K562 (cell line): Measurements from ENCODE around the gene PRRT1. TPM values are rescaled to one million over a fixed set of nuclear protein-coding genes. Genes with fewer than 3 reads are reported as not detected.
A peak's percentile ranks its signal among the peaks of the same experiment; 100 is the strongest.

Experiments used
- ATAC-seq: fragments of 200-7000 bp; cut with Tn5 transposase; 3 replicates; pipeline ENCODE4 v1.9.1; 2020; ENCODE audit warnings: moderate library complexity
- BruUV-seq: library from RNA; stranded (reverse); fragments of 400-500 nt; replicated peaks from 2 replicates; lab custom pipeline; 2021; lab: Mats Ljungman, UMichigan
- CTCF ChIA-PET: fragments of 300-600 bp; formaldehyde crosslinking; extraction: SDS; loops from one replicate; lab custom pipeline; 2021; ENCODE audit warnings: low intra/inter-chr PET ratio; lab: Yijun Ruan, JAX
- POLR2A ChIA-PET: fragments of 300-600, 350-650 bp; sonication (Branson Sonifier 250); formaldehyde crosslinking; extraction: SDS; loops from one replicate; lab custom pipeline; 2021; ENCODE audit warnings: antibody characterized with exemption, inconsistent platforms; lab: Yijun Ruan, JAX
- DNase-seq, 4 experiments: peaks; one replicate each; pipeline versions ENCODE4 v3.0.0 to v3.0.0-alpha.2; 2011 to 2018; ENCODE audit warnings: low spot score in 3 of 4, mixed read lengths in 3 of 4; ENCODE audit errors: extremely low read depth in 1 of 4
- FAIRE-seq: peaks from 2 replicates; lab custom pipeline; 2011; peaks lifted over from hg19 to GRCh38; lab: Jason Lieb, UNC
- H2AFZ ChIP-seq: 2 replicates; pipeline ENCODE4 v1.6.0; 2011; ENCODE audit warnings: low read depth, low read length, control low read depth, inconsistent platforms
- H3K27ac ChIP-seq: fragments of 200-600 bp; 3 replicates; pipeline ENCODE4 v1.8.0; 2011; ENCODE audit warnings: low read depth, mild to moderate bottlenecking, control low read depth, inconsistent platforms, low read length, moderate library complexity, mixed read lengths; ENCODE audit errors: extremely low read depth
- H3K27me3 ChIP-seq, 2 experiments: fragments of 300-600 bp in 1 of 2; 2 replicates in 1 of 2; 3 replicates in 1 of 2; pipeline versions ENCODE4 v1.6.0 to v1.8.0; 2011; ENCODE audit warnings: inconsistent platforms in 2 of 2, low read length in 2 of 2, mild to moderate bottlenecking in 1 of 2, mixed read lengths in 1 of 2, moderate library complexity in 1 of 2; ENCODE audit not compliant: control insufficient read depth in 2 of 2, insufficient read depth in 2 of 2
- H3K36me3 ChIP-seq: fragments of 300-600 bp; 3 replicates; pipeline ENCODE4 v1.8.0; 2011; ENCODE audit warnings: mild to moderate bottlenecking, low read length, inconsistent platforms; ENCODE audit not compliant: control insufficient read depth, insufficient read depth
- H3K4me1 ChIP-seq, 2 experiments: fragments of 200-600 bp in 1 of 2; replicated peaks in 1 of 2; 2 replicates in 1 of 2; 3 replicates in 1 of 2; pipeline versions ENCODE4 v1.5.1 to v1.8.0; 2011; ENCODE audit warnings: inconsistent platforms in 2 of 2, low read length in 2 of 2, mild to moderate bottlenecking in 1 of 2, mixed read lengths in 1 of 2, moderate library complexity in 1 of 2; ENCODE audit not compliant: control insufficient read depth in 2 of 2, insufficient read depth in 2 of 2
- H3K4me2 ChIP-seq: 2 replicates; pipeline ENCODE4 v1.6.1; 2011; ENCODE audit warnings: low read length, control low read depth, inconsistent platforms, mixed read lengths; ENCODE audit not compliant: insufficient read depth
- H3K4me3 ChIP-seq: fragments of 200-600 bp; sonication (generic), shearing (Covaris generic); 2 replicates; pipeline ENCODE4 v1.5.1; 2016; ENCODE audit warnings: control low read depth, inconsistent platforms
- H3K79me2 ChIP-seq: fragments of 200-600 bp; 3 replicates; pipeline ENCODE4 v1.8.0; 2011; ENCODE audit warnings: low read length, inconsistent platforms; ENCODE audit not compliant: control insufficient read depth, insufficient read depth
- H3K9ac ChIP-seq, 2 experiments: 2 replicates each; pipeline versions ENCODE4 v1.6.0 to v1.6.1; 2011; ENCODE audit warnings: low read depth in 2 of 2, low read length in 2 of 2, control low read depth in 1 of 2, inconsistent platforms in 1 of 2, mild to moderate bottlenecking in 1 of 2, mixed read lengths in 1 of 2; ENCODE audit not compliant: insufficient read depth in 1 of 2
- H3K9me1 ChIP-seq: one replicate; pipeline ENCODE4 v1.6.0; 2011; ENCODE audit warnings: inconsistent platforms, mild to moderate bottlenecking, low read length, moderate library complexity; ENCODE audit not compliant: control insufficient read depth, insufficient read depth
- H3K9me3 ChIP-seq: replicated peaks from 2 replicates; pipeline ENCODE4 v1.5.1; 2011; ENCODE audit warnings: low read depth, low read length, inconsistent platforms; ENCODE audit not compliant: control insufficient read depth, insufficient read depth
- H4K20me1 ChIP-seq: replicated peaks from 2 replicates; pipeline ENCODE4 v1.6.1; 2011; ENCODE audit warnings: low read length, inconsistent platforms, mixed read lengths; ENCODE audit not compliant: control insufficient read depth, insufficient read depth
- CGGBP1 ChIP-seq: fragments of 250-450 bp; sonication (Bioruptor Pico); IDR thresholded peaks from 2 replicates; pipeline ENCODE4 v1.9.0; 2021; ENCODE audit warnings: mild to moderate bottlenecking
- CREB1 ChIP-seq, 2 experiments: sonication (generic) in 1 of 2; formaldehyde crosslinking in 1 of 2; IDR thresholded peaks; 2 replicates each; pipeline versions ENCODE4 v1.6.1 to v1.8.0; 2012 to 2022; ENCODE audit warnings: inconsistent platforms in 1 of 2, mild to moderate bottlenecking in 1 of 2, missing genetic modification reagents in 1 of 2, moderate library complexity in 1 of 2
- E2F3 ChIP-seq: fragments of 250-450 bp; sonication (Bioruptor Pico); IDR thresholded peaks from 2 replicates; pipeline ENCODE4 v1.4.0; 2020; ENCODE audit warnings: mild to moderate bottlenecking
- FOXM1 ChIP-seq, 2 experiments: fragments of 450-650 bp in 1 of 2; sonication (generic) in 1 of 2; formaldehyde crosslinking in 1 of 2; IDR thresholded peaks; 2 replicates each; pipeline versions ENCODE4 v1.6.1 to v1.9.0; 2017 to 2022; ENCODE audit warnings: low read depth in 2 of 2, mild to moderate bottlenecking in 2 of 2, missing genetic modification reagents in 1 of 2, moderate library complexity in 1 of 2
- HMG20A ChIP-seq: fragments of 450-650 bp; formaldehyde crosslinking; conservative IDR thresholded peaks from 2 replicates; pipeline ENCODE4 v1.4.0; 2020; ENCODE audit warnings: mild to moderate bottlenecking, mixed read lengths
- MCM2 ChIP-seq: fragments of 450-650 bp; IDR thresholded peaks from 2 replicates; pipeline ENCODE4 v1.6.1; 2017; ENCODE audit warnings: low read depth, mild to moderate bottlenecking
- NCOA4 ChIP-seq: fragments of 450-650 bp; IDR thresholded peaks from 2 replicates; pipeline ENCODE4 v1.6.1; 2018; ENCODE audit warnings: mild to moderate bottlenecking; ENCODE audit not compliant: partially characterized antibody
- NELFE ChIP-seq: IDR thresholded peaks from 2 replicates; pipeline ENCODE4 v1.6.1; 2011; ENCODE audit warnings: mild to moderate bottlenecking; ENCODE audit not compliant: insufficient read depth, insufficient read length
- NR4A1 ChIP-seq, 2 experiments: fragments of 250-450 bp in 1 of 2; fragments of 450-650 bp in 1 of 2; sonication (Bioruptor Pico) in 1 of 2; IDR thresholded peaks; 2 replicates each; pipeline versions ENCODE4 v1.4.0 to v1.6.1; 2016 to 2020; ENCODE audit warnings: mild to moderate bottlenecking in 2 of 2, missing compliant biosample characterization in 1 of 2, missing genetic modification characterization in 1 of 2, moderate library complexity in 1 of 2
- RBFOX2 ChIP-seq: fragments of 200-400 bp; formaldehyde crosslinking; IDR thresholded peaks from 2 replicates; pipeline ENCODE4 v1.6.1; 2017; ENCODE audit warnings: low read depth, mild to moderate bottlenecking, low read length, moderate library complexity
- SAP30 ChIP-seq: fragments of 200-600 bp; sonication (generic); IDR thresholded peaks from 2 replicates; pipeline ENCODE4 v1.6.1; 2012; ENCODE audit warnings: borderline replicate concordance, low read depth, mild to moderate bottlenecking, moderate library complexity, low read length, control low read depth, inconsistent platforms; ENCODE audit not compliant: insufficient read depth, poor library complexity, severe bottlenecking
- STAG1 ChIP-seq: sonication (generic); formaldehyde crosslinking; IDR thresholded peaks from 2 replicates; pipeline ENCODE4 v1.5.0; 2020; ENCODE audit warnings: missing genetic modification reagents, borderline replicate concordance
- ZC3H11A ChIP-seq: IDR thresholded peaks from 2 replicates; pipeline ENCODE4 v1.6.1; 2012; ENCODE audit warnings: low read depth, low read length, improper control_type of control experiment
- ZNF134 ChIP-seq: fragments of 250-450 bp; sonication (Bioruptor Pico); conservative IDR thresholded peaks from 2 replicates; pipeline ENCODE4 v1.4.0; 2020
- ZNF143 ChIP-seq: sonication (generic); formaldehyde crosslinking; IDR thresholded peaks from 2 replicates; pipeline ENCODE4 v1.9.0; 2022; ENCODE audit warnings: mild to moderate bottlenecking, missing genetic modification reagents
- ZNF354B ChIP-seq: fragments of 250-450 bp; sonication (Bioruptor Pico); IDR thresholded peaks from 2 replicates; pipeline ENCODE4 v1.4.0; 2020
- ZZZ3 ChIP-seq: fragments of 450-650 bp; IDR thresholded peaks from 2 replicates; pipeline ENCODE4 v1.6.1; 2016; ENCODE audit warnings: antibody characterized with exemption, mild to moderate bottlenecking, moderate library complexity
- WGBS: fragments of 100-300 bp; shearing (Covaris generic); methylation state at CpG from one replicate; pipeline ENCODE4 v1.1.6; 2016; ENCODE audit warnings: low coverage, mixed read lengths; ENCODE audit not compliant: insufficient coverage; ENCODE audit errors: missing lambda C conversion rate; 5-methylcytosine and 5-hydroxymethylcytosine counted together
- in situ Hi-C: fragments of 300-500 bp; cut with MboI; formaldehyde crosslinking; loops from 4 replicates; pipeline ENCODE4 v1.15.0; 2018; ENCODE audit warnings: inconsistent platforms, mixed read lengths
- intact Hi-C: fragments of 100-400 bp; cut with micrococcal nuclease; formaldehyde crosslinking; loops from 2 replicates; pipeline ENCODE4 v1.14.2; 2022
- polyA plus RNA-seq, 8 experiments: library from polyadenylated mRNA; depleted of rRNA in 4 of 8; stranded (reverse) in 5 of 8; unstranded in 3 of 8; fragments of >200 nt; fragmentation: Nextera tagmentation in 2 of 8; fragmentation: Illumina TruSeq in 1 of 8; extraction: Ambion mirVana in 2 of 8; extraction: Trizol in 1 of 8; gene quantifications; 2 replicates each; pipeline versions ENCODE4 v1.2.1 to v1.2.3, GENCODE V29; 2011 to 2014; ENCODE audit warnings: inconsistent platforms in 1 of 8, missing spikeins in 1 of 8
- total RNA-seq, 7 experiments: library from RNA; depleted of rRNA in 6 of 7; stranded (reverse); fragments of >200 nt in 6 of 7; fragmentation: Illumina TruSeq in 2 of 7; extraction: Trizol in 2 of 7; gene quantifications; 2 replicates each; pipeline versions ENCODE4 v1.2.1 to v1.2.3, GENCODE V29; 2011 to 2021; ENCODE audit warnings: low replicate concordance in 1 of 7
- TF ChIP-seq, protein P1 (sequence below): fragments of 450-650 bp; IDR thresholded peaks from 2 replicates; pipeline ENCODE4 v1.7.0; 2016; ENCODE audit warnings: borderline replicate concordance
- TF ChIP-seq, protein P2 (sequence below): fragments of 250-450 bp; sonication (Bioruptor Pico); IDR thresholded peaks from 2 replicates; pipeline ENCODE4 v1.5.0; 2021

Gene PRRT1
- total and polyA plus RNA-seq, 9 of the 15 experiments (the other 6 are each of a cell fraction or from before 2014, with no cell fraction given), result 0.14 to 3.5 (median 0.41) TPM

- Histone ChIP-seq H3K27me3 (no peaks in the 10 kb centered on the region), H3K4me2 (peak overlapping the region; percentile 65), H2AFZ (no peak overlapping the region), H3K4me1 (peaks cover 46 to 51% of the 10 kb centered on the region in 2 experiments), H3K27ac (peak overlapping the region; percentile 83), H3K9me3 (no peaks in the 10 kb centered on the region), H3K9me1 (no peaks in the 10 kb centered on the region), H3K4me3 (no peak overlapping the region), H3K79me2 (peaks cover 7% of the 10 kb centered on the region), H4K20me1 (no peaks in the 10 kb centered on the region), H3K9ac (peak overlapping the region; percentile 53 to 88), H3K36me3 (peaks cover 76% of the 10 kb centered on the region)
- CTCF ChIA-PET, result no interaction called here
- peak; percentile 97 for FAIRE-seq
- DNase-seq, result peak; percentile 82 to 97 (median 90)
- WGBS, result 0% methylated on average over 6 of the region's 6 CpGs
- peak; percentile 86 for ATAC-seq
- POLR2A ChIA-PET, result interaction anchor here (0.8 to 2.2 kb wide), 8 partner anchors 9 to 74 kb away, joined by 3 to 25 read pairs (median 4); partner anchors contain the start of genes AGPAT1 and FKBPL
- intact Hi-C loops, result loop anchor here (2.0 to 5.0 kb wide), 2 partner anchors 27 to 51 kb away; no protein-coding TSS in a partner anchor
- in situ Hi-C loops, result no loop called here
- BruUV-seq, result TSS peak; percentile 35
- TF ChIP-seq ZNF354B (CRISPR knock-in tag) (peak; percentile 33; the same call in 1 of the 2 replicates), ZNF134 (CRISPR knock-in tag) (no peak), STAG1 (CRISPR knock-in tag) (no peak), ZC3H11A (no peak), RBFOX2 (no peak), ZNF143 (CRISPR knock-in tag) (no peak), FOXM1 (IDR thresholded peaks at IDR 0.05; ENCODE audit: low read depth) (peak; percentile 90), FOXM1 (CRISPR knock-in tag; IDR thresholded peaks at IDR 0.05; ENCODE audit: low read depth) (no peak), SAP30 (no peak), ZZZ3 (no peak), NR4A1 (CRISPR knock-in tag; IDR thresholded peaks at IDR 0.05) (no peak), NR4A1 (tag; IDR thresholded peaks at IDR 0.05) (peak; percentile 87), MCM2 (no peak), NCOA4 (no peak), CGGBP1 (CRISPR knock-in tag) (no peak), CREB1 (IDR thresholded peaks at IDR 0.05) (peak; percentile 60; the same call in 1 of the 2 replicates), CREB1 (CRISPR knock-in tag; IDR thresholded peaks at IDR 0.05) (no peak), HMG20A (no peak), E2F3 (CRISPR knock-in tag) (no peak), NELFE (no peak)
- TF ChIP-seq, protein P1, sequence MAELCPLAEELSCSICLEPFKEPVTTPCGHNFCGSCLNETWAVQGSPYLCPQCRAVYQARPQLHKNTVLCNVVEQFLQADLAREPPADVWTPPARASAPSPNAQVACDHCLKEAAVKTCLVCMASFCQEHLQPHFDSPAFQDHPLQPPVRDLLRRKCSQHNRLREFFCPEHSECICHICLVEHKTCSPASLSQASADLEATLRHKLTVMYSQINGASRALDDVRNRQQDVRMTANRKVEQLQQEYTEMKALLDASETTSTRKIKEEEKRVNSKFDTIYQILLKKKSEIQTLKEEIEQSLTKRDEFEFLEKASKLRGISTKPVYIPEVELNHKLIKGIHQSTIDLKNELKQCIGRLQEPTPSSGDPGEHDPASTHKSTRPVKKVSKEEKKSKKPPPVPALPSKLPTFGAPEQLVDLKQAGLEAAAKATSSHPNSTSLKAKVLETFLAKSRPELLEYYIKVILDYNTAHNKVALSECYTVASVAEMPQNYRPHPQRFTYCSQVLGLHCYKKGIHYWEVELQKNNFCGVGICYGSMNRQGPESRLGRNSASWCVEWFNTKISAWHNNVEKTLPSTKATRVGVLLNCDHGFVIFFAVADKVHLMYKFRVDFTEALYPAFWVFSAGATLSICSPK, result no peak
- TF ChIP-seq, protein P2, sequence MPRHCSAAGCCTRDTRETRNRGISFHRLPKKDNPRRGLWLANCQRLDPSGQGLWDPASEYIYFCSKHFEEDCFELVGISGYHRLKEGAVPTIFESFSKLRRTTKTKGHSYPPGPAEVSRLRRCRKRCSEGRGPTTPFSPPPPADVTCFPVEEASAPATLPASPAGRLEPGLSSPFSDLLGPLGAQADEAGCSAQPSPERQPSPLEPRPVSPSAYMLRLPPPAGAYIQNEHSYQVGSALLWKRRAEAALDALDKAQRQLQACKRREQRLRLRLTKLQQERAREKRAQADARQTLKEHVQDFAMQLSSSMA (CRISPR knock-in tag), result no peak
Measured at GRCh38 chr6:32167761-32168262, 16.1 kb upstream of the PRRT1 start.
